Gastrocnemius medialis (tissue), 4 donors: ENCODE results near the gene ZNF487.

Source experiments
- CTCF ChIP-seq, 5 experiments: fragments of 450-650 bp in 3 of 5; fragments of 200-600 bp in 2 of 5; sonication (generic) in 2 of 5; IDR thresholded peaks in 4 of 5; conservative IDR thresholded peaks in 1 of 5; 1 replicate in 4 of 5; 2 replicates in 1 of 5; pipeline ENCODE4 v1.5.1; 2016 to 2019; ENCODE audit warnings: antibody characterized with exemption in 5 of 5, mild to moderate bottlenecking in 3 of 5, moderate library complexity in 3 of 5
- POLR2A ChIP-seq, 2 donors: fragments of 450-650 bp; IDR thresholded peaks; one replicate each; pipeline ENCODE4 v1.6.1; 2017; ENCODE audit warnings: antibody characterized with exemption in 2 of 2, mild to moderate bottlenecking in 2 of 2, moderate library complexity in 2 of 2

- peak; percentile 86 for TF ChIP-seq POLR2A (IDR thresholded peaks at IDR 0.05)
- TF ChIP-seq CTCF (IDR thresholded peaks at IDR 0.05 in 4 of 5, conservative IDR thresholded peaks at IDR 0.05 in 1 of 5), result no peak
Observed at GRCh38 chr10:43396928-43397624, 39.8 kb upstream of the ZNF487 start.
